GM12891 (cell line): Measurements from ENCODE around the gene INHBC.
"Not testable (repeated sequence)": the region's sequence is repeated elsewhere in the genome, so short reads cannot be mapped to it uniquely, and the experiment has no call there.

Experiments used
- DNase-seq: peaks from one replicate; pipeline ENCODE4 v3.0.0; 2011; ENCODE audit warnings: low spot score; ENCODE audit not compliant: insufficient read length
- FAIRE-seq: peaks from 2 replicates; lab custom pipeline; 2011; peaks lifted over from hg19 to GRCh38; lab: Jason Lieb, UNC
- PAX5 ChIP-seq: IDR thresholded peaks from 2 replicates; pipeline ENCODE4 v1.6.1; 2011; ENCODE audit warnings: low read length, moderate library complexity, mild to moderate bottlenecking; ENCODE audit not compliant: insufficient read depth, severe bottlenecking
- POLR2A ChIP-seq: IDR thresholded peaks from 2 replicates; pipeline ENCODE4 v1.6.1; 2011; ENCODE audit warnings: low read depth, low read length, control low read depth
- POLR2AphosphoS5 ChIP-seq: IDR thresholded peaks from 2 replicates; pipeline ENCODE4 v1.6.1; 2011; ENCODE audit warnings: low read depth, low read length, control low read depth
- POU2F2 ChIP-seq: IDR thresholded peaks from 2 replicates; pipeline ENCODE4 v1.6.1; 2011; ENCODE audit warnings: low read depth, mild to moderate bottlenecking, control low read depth, low read length, moderate library complexity
- SPI1 ChIP-seq: IDR thresholded peaks from 2 replicates; pipeline ENCODE4 v1.6.1; 2011; ENCODE audit warnings: low read depth, low read length, control low read depth
- TAF1 ChIP-seq: IDR thresholded peaks from 2 replicates; pipeline ENCODE4 v1.6.1; 2011; ENCODE audit warnings: low read depth, low read length, control low read depth

INHBC gene

DNA sequence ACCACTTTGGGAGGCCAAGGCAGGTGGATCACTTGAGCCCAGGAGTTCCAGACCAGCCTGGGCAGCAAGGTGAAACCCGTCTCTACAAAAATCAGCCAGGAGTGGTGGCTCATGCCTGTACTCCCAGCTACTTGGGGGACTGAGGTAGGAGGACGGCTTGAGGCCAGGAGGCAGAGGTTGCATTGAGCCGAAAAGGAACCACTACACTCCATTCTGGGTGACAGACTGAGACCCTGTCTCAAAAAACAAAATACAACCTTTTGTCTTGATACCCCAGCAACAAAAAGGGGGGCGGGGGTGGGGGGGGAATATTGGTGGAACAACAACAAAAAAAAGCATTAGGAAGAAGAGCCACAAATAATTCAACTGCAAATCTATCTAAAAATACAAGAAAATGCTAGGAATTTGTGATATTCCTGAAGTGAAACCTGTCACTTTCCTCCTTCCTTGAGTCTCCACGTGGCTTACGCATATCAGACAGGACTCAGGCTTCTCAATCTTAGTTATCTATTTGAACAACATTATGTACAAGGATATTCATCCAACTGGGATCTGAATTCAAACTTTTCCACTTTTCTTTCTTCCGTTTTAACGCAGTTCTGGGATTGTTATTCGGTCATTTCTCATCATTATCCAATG lies 5.0 kb upstream of the INHBC start:
- no peak for FAIRE-seq
- no peak for DNase-seq
- TF ChIP-seq POU2F2 (no peak), PAX5 (no peak), SPI1 (no peak), TAF1 (no peak), POLR2AphosphoS5 (no peak), POLR2A (no peak)

DNA sequence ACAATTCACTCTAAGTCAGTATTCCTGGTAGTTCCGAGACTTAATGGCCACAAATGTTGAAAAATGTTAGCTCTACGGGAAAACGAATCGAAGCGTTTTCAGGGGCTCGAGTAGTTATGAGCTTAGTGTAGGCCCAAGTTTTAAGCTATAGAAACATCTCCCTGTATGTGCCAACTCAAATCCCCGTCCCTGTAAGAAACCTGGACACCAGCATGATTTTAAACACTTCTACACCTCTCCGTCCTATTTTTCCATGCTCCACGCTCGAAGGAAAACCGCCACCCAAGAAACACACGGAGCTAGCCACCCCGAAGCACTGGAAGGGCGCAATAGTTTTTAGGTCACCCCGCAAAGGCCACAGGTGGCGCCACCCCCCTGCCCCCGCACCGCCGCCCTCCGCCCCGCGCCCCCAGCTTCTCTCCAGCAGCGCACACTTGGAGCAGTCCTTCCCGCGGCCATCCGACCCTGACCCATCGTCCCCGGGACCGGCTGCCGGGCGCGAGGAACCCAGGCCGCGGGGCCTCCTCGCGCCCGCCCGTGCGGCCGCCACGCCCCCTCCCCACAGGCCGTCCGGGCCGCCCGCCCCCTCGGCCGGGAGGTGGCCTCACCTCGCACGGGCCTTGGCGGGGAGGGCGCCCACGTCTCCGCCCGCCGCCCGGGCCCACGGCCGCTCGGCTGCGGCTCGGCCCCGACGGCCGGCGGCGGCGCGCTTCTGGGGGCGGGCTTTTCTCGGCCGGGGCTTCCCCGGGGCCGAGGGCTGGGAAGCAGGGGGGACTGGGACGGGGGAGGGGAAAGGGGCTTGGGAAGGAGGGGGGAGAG lies 4.3 kb upstream of the INHBC start:
- FAIRE-seq (peak; percentile 70), DNase-seq (peak; percentile 79)
- TF ChIP-seq PAX5 (no peak), POLR2A (0 out of 2 replicates have a peak, but pooled peaks have one; percentile 11)

DNA sequence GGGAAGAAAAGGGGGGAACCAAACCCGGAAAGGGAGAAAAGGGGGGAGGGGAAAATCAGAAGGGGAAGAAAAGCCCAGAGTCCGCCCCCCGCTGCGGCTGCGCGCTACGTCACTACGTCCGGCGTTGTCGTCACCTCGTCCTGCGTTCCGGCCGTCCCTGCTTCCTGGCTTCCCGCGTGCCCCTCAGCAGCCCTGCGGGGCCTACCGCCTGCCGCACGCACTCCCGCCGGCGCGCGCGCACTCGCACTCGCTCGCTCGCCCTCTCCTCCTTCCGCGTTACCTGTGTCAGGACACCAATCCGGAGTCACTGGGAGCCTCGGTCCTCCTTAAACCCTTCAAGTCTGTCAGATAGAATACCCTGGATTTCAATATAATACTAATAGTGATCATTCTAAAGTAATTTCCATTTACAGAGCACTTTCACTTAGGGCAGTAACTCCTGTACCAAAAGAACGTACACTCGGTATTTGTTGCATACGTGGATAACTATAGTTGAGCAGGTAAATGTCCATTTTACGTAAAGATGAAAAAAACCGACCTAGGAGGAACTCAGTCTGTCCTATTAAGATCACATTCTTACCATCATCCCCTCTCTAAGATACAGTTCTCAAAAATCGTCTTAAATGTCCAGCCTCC lies 3.5 kb upstream of the INHBC start, which contains the start of gene R3HDM2:
R3HDM2 (minus strand) TSS at position 113 of the 636 bp plus-strand sequence. CDS start 120,615 bp downstream, outside the sequence.
- peak; percentile 98 for FAIRE-seq
- peak; percentile 93 for DNase-seq
- 0 out of 2 replicates have a peak, but pooled peaks have one; percentile 5 for TF ChIP-seq SPI1
- peak; percentile 94 for TF ChIP-seq POLR2AphosphoS5
- peak; percentile 93 for TF ChIP-seq POLR2A
- TF ChIP-seq POU2F2, result peak; percentile 69
- peak; percentile 44 for TF ChIP-seq PAX5
- TF ChIP-seq TAF1, result peak; percentile 78

DNA sequence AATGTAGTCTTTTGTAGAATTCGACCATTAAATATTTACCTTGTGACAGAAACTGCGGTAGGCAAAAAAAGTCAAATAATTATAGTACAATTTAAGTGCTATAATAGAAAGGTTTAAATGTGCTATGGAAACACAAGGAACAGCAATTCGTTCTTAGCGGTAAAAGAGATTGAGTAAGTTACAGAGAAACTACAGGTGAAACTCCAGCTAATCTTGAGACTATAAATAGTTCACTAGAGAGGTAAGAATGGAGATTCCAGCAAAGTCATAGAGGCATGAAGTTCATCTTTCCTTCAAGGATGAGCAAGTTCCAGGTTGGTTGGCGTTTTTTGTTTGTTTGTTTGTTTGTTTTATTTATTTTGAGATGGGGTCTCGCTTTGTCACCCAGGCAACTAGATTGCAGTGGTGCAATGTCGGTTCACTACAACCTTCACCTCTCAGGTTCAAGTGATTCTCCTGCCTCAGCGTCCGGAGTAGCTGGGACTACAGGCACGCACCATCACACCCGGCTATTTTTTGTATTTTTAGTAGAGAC lies 2.9 kb upstream of the INHBC start:
- DNase-seq, result no peak
- TF ChIP-seq POLR2A (no peak), TAF1 (no peak), PAX5 (no peak), SPI1 (no peak)
- FAIRE-seq, result no peak

DNA sequence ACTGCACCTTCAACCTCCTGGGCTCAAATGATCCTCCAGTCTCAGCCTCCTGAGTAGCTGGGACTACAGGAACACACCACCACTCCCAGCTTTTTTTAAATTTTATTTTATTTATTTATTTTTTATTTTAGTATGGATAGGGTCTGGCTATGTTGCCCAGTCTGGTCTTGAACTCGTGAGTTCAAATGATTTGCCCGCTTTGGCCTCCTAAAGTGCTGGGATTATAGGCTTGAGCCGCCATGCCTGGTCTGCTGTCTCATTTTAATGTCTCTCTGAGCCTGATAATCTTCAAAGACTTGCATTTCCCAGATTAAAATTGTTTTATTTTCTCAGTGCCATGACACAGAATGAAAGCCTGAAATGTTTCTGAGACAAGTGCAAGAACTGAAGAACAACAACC lies 1.2 kb upstream of the INHBC start:
- FAIRE-seq (no peak), DNase-seq (no peak)
- TF ChIP-seq POLR2A, result no peak
- TF ChIP-seq PAX5, result no peak
- TF ChIP-seq TAF1, result no peak
- TF ChIP-seq POLR2AphosphoS5, result no peak
- TF ChIP-seq POU2F2, result no peak
- TF ChIP-seq SPI1, result no peak

DNA sequence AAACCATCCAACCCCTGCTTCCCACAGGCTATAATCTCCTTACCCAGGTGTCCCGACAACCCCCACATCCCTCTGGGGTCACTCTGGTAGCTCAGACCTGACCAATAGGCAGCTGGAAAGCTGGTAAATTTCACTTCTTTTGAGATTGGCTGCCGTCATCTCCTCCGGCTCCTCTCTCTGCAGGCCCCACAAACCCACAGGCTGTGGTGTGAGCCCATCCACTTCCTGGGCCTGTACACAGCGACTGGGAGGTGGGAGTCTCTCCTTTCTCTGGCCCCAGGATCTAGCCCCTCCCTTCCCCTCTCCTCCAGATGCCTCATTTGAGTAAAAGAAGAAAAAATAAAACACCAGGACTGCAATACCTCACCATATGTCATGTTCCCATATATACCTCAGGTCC lies 709 bp downstream of the INHBC start:
- no peak for DNase-seq
- no peak for FAIRE-seq
- TF ChIP-seq TAF1, result no peak

DNA sequence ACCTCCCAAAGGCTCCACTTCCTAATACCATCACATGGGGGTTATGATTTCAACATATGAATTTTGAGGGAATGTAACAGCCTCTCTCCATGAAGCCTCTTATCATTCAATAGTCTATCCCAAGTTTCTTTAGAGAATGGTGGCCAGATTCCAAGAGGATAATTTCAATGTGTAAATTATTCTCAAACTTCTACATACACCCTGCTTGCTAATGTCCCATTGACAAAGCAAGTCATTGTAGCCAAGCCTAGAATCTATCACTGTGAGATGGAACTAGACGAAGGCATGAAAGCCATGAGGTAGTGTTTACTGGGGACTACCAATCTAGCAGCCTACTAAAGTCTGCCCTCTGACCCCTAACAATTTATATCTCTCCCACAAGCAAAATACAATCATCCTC lies 3.8 kb downstream of the INHBC start:
- no peak for DNase-seq
- FAIRE-seq, result no peak
- TF ChIP-seq PAX5 (no peak), SPI1 (no peak), TAF1 (no peak), POLR2AphosphoS5 (no peak), POLR2A (no peak), POU2F2 (no peak)

DNA sequence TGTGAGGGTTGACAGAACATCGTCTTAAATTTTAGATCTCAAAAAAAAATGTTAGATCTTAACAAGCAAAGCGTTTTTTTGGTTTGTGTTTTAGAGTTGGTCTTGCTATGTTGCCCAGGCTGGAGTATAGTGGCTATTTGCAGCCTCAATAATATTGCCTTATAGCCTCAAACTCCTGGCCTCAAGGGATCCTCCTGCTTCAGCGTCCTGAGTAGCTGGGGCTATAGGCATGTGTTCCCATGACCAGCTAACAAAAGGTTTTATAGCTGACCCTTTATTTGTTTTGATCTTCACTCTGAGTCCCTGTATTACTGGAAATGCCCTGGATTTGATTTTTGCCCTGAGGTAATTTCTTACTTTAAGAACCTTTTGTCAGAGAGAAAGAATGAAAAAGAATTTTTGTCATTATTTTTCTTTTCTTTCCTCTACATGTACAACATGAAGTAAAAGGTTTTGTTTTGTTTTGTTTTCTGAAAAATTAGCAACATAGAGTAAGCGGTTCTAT lies 5.2 kb downstream of the INHBC start:
- DNase-seq (no peak), FAIRE-seq (no peak)
- TF ChIP-seq SPI1 (no peak), POLR2AphosphoS5 (no peak), POU2F2 (no peak), POLR2A (no peak), PAX5 (no peak), TAF1 (no peak)

DNA sequence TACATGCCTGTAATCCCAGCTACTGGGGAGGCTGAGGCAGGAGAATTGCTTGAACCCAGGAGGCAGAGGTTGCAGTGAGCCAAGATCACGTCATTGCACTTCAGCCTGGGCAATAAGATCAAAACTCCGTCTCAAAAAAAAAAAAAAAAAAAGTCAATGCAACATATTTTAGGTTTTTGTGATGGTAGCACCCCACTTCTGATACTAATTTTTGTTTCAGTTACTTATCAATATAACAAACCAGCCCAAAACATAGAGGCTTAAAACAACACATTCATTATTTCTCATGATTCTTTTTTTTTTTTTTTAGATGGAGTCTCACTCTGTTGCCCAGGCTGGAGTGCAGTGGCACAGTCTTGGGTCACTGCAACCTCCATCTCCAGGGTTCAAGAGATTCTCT lies 6.8 kb downstream of the INHBC start:
- DNase-seq, result not testable (repeated sequence)

DNA sequence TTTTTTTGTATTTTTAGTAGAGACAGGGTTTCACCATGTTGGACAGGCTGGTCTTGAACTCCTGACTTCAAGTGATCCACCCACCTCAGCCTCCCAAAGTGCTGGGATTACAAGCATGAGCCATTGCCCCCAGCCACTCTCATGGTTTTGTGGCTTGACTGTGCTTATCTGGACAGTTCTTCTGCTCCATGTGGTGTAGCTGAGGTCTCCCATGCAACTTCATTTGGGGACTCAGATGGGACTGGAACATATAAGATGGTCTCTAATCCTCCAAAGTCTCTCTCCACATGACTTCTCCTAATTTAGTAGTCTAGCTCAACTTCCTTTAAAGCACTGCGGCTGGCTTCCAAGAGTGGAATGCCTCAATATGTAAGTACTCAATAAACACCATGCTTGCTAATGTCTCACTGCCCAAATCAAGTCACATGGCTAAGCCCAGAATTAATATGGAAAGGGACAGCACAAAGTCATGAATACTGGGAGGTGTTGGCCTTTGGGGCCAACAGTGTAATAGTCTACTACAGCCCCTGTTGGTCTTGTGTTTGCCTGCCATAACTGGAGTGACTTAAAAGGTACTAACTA lies 7.4 kb downstream of the INHBC start:
- DNase-seq, result no peak
- FAIRE-seq, result no peak
- no peak for TF ChIP-seq SPI1
- no peak for TF ChIP-seq POLR2A
- TF ChIP-seq POLR2AphosphoS5, result no peak
- TF ChIP-seq POU2F2, result no peak
- no peak for TF ChIP-seq TAF1
- no peak for TF ChIP-seq PAX5

More for the DNA sequence above, 6.8 kb downstream of the INHBC start:
- FAIRE-seq, result not testable (repeated sequence)

DNA sequence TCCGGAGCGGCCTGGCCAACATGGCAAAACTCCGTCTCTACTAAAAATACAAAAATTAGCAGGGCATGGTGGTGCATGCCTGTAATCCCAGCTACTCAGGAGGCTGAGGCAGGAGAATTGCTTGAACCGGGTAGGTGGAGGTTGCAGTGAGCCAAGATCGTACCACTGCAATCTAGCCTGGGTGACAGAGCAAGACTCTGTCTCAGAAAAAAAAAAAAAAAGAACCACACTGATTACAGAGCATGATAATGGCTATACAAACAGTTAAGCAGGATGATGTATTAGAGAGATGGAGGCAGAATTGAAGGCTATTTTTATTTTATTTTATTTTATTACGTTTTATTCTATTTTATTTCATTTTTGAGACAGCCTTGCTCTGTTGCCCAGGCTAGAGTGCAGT lies 9.8 kb downstream of the INHBC start:
- not testable (repeated sequence) for DNase-seq, FAIRE-seq
